HepG2 (cell line): Measurements from ENCODE around the gene TOP3B. TPM values are rescaled to one million over a fixed set of nuclear protein-coding genes. Genes with fewer than 3 reads are reported as not detected.

ENCODE experiments used
- ATAC-seq: fragments of 200-7000 bp; cut with Tn5 transposase; 3 replicates; pipeline ENCODE4 v1.9.1; 2020; ENCODE audit warnings: mild to moderate bottlenecking, moderate library complexity
- BruUV-seq: library from RNA; stranded (reverse); fragments of 400-500 nt; replicated peaks from 2 replicates; lab custom pipeline; 2021; lab: Mats Ljungman, UMichigan
- CTCF ChIA-PET: fragments of 300-600 bp; formaldehyde crosslinking; extraction: SDS; loops from one replicate; lab custom pipeline; 2021; ENCODE audit warnings: low total read pairs, inconsistent platforms, low intra/inter-chr PET ratio; lab: Yijun Ruan, JAX
- POLR2A ChIA-PET: fragments of 350-600 bp; sonication (Branson Sonifier 250); formaldehyde crosslinking; loops from one replicate; lab custom pipeline; 2020; ENCODE audit warnings: antibody characterized with exemption, inconsistent platforms; lab: Yijun Ruan, JAX
- DNase-seq: peaks from one replicate; pipeline ENCODE4 v3.0.0-alpha.2; 2015; ENCODE audit warnings: low spot score
- FAIRE-seq: peaks from 3 replicates; lab custom pipeline; 2011; peaks lifted over from hg19 to GRCh38; lab: Jason Lieb, UNC
- H2AFZ ChIP-seq: one replicate; pipeline ENCODE4 v1.6.1; 2011; ENCODE audit warnings: low read length, inconsistent platforms
- H3K27ac ChIP-seq: fragments of 300-600 bp; 3 replicates; pipeline ENCODE4 v1.8.0; 2011; ENCODE audit warnings: mixed run types, mild to moderate bottlenecking, mixed read lengths, low read length, inconsistent platforms; ENCODE audit not compliant: insufficient read depth; ENCODE audit errors: extremely low read length
- H3K27me3 ChIP-seq, 2 experiments: fragments of 200-600 bp in 1 of 2; 2 replicates in 1 of 2; 3 replicates in 1 of 2; pipeline versions ENCODE4 v1.6.0 to v1.8.0; 2011; ENCODE audit warnings: low read length in 2 of 2, mild to moderate bottlenecking in 2 of 2, moderate library complexity in 2 of 2, inconsistent platforms in 1 of 2; ENCODE audit not compliant: insufficient read depth in 2 of 2, control insufficient read depth in 1 of 2
- H3K36me3 ChIP-seq, 2 experiments: fragments of 200-600 bp in 1 of 2; replicated peaks in 1 of 2; 2 replicates in 1 of 2; 3 replicates in 1 of 2; pipeline versions ENCODE4 v1.5.1 to v1.8.0; 2011; ENCODE audit warnings: low read length in 2 of 2, inconsistent platforms in 1 of 2; ENCODE audit not compliant: insufficient read depth in 2 of 2, control insufficient read depth in 1 of 2
- H3K4me1 ChIP-seq: 2 replicates; pipeline ENCODE4 v1.5.1; 2012; ENCODE audit warnings: low read length, inconsistent platforms; ENCODE audit not compliant: insufficient read depth
- H3K4me2 ChIP-seq: 2 replicates; pipeline ENCODE4 v1.6.0; 2011; ENCODE audit warnings: low read depth, low read length, inconsistent platforms
- H3K4me3 ChIP-seq, 3 experiments: fragments of 200-600 bp in 1 of 3; sonication (generic), shearing (Covaris generic) in 1 of 3; replicated peaks in 1 of 3; 2 replicates each; pipeline ENCODE4 v1.5.1; 2011 to 2016; ENCODE audit warnings: low read length in 3 of 3, inconsistent platforms in 2 of 3, low read depth in 2 of 3, mild to moderate bottlenecking in 2 of 3, control low read depth in 1 of 3, mixed read lengths in 1 of 3; ENCODE audit not compliant: insufficient read depth in 1 of 3
- H3K79me2 ChIP-seq: one replicate; pipeline ENCODE4 v1.6.1; 2011; ENCODE audit warnings: low read length, inconsistent platforms; ENCODE audit not compliant: insufficient read depth
- H3K9ac ChIP-seq: 2 replicates; pipeline ENCODE4 v1.6.0; 2011; ENCODE audit warnings: mild to moderate bottlenecking, low read depth, low read length, inconsistent platforms; ENCODE audit not compliant: insufficient read depth
- H3K9me3 ChIP-seq: 2 replicates; pipeline ENCODE4 v1.5.1; 2012; ENCODE audit warnings: mild to moderate bottlenecking, low read length
- H4K20me1 ChIP-seq: 2 replicates; pipeline ENCODE4 v1.6.0; 2011; ENCODE audit warnings: inconsistent platforms, mild to moderate bottlenecking, low read length, moderate library complexity; ENCODE audit not compliant: insufficient read depth
- ARHGAP35 ChIP-seq: sonication (generic); formaldehyde crosslinking; IDR thresholded peaks from 2 replicates; pipeline ENCODE4 v1.9.0; 2022; ENCODE audit warnings: mild to moderate bottlenecking, inconsistent platforms, moderate library complexity, missing genetic modification reagents, borderline replicate concordance
- BRCA1 ChIP-seq: sonication (generic); formaldehyde crosslinking; IDR thresholded peaks from 2 replicates; pipeline ENCODE4 v1.4.0; 2020; ENCODE audit warnings: missing genetic modification reagents
- DDIT3 ChIP-seq: sonication (generic); formaldehyde crosslinking; IDR thresholded peaks from 2 replicates; pipeline ENCODE4 v1.4.0; 2020; ENCODE audit warnings: mild to moderate bottlenecking, missing genetic modification reagents
- JUN ChIP-seq: sonication (generic); formaldehyde crosslinking; IDR thresholded peaks from 2 replicates; pipeline ENCODE4 v1.4.0; 2020; ENCODE audit warnings: mild to moderate bottlenecking, missing genetic modification reagents
- NR2F6 ChIP-seq, 2 experiments: IDR thresholded peaks; 2 replicates each; pipeline ENCODE4 v1.6.1; 2016; ENCODE audit warnings: antibody characterized with exemption in 1 of 2, mild to moderate bottlenecking in 1 of 2
- PTBP1 ChIP-seq: fragments of 200-400 bp; formaldehyde crosslinking; IDR thresholded peaks from 2 replicates; pipeline ENCODE4 v1.6.1; 2018; ENCODE audit warnings: low read length, low read depth; ENCODE audit not compliant: poor library complexity, severe bottlenecking
- SALL2 ChIP-seq: sonication (generic); formaldehyde crosslinking; IDR thresholded peaks from 2 replicates; pipeline ENCODE4 v1.8.1; 2023; ENCODE audit warnings: mild to moderate bottlenecking, missing genetic modification reagents, inconsistent platforms
- SCMH1 ChIP-seq: sonication (generic); formaldehyde crosslinking; IDR thresholded peaks from 2 replicates; pipeline ENCODE4 v1.9.0; 2021; ENCODE audit warnings: missing genetic modification reagents, mild to moderate bottlenecking, borderline replicate concordance
- TEF ChIP-seq: sonication (generic); formaldehyde crosslinking; IDR thresholded peaks from 2 replicates; pipeline ENCODE4 v1.5.0; 2020; ENCODE audit warnings: missing genetic modification reagents
- THYN1 ChIP-seq: sonication (generic); formaldehyde crosslinking; IDR thresholded peaks from 2 replicates; pipeline ENCODE4 v1.8.1; 2023; ENCODE audit warnings: low read depth, mild to moderate bottlenecking, moderate library complexity, missing genetic modification reagents, borderline replicate concordance
- ZHX2 ChIP-seq, 2 experiments: sonication (generic) in 1 of 2; formaldehyde crosslinking in 1 of 2; IDR thresholded peaks; 2 replicates each; pipeline versions ENCODE4 v1.6.1 to v1.9.0; 2014 to 2022; ENCODE audit warnings: antibody characterized with exemption in 1 of 2, borderline replicate concordance in 1 of 2, inconsistent platforms in 1 of 2, low read depth in 1 of 2, missing genetic modification reagents in 1 of 2
- ZKSCAN5 ChIP-seq: sonication (generic); formaldehyde crosslinking; IDR thresholded peaks from 2 replicates; pipeline ENCODE4 v1.5.1; 2020; ENCODE audit warnings: mild to moderate bottlenecking, missing genetic modification reagents
- ZNF17 ChIP-seq: sonication (generic); formaldehyde crosslinking; IDR thresholded peaks from 2 replicates; pipeline ENCODE4 v1.5.0; 2020; ENCODE audit warnings: mild to moderate bottlenecking, missing genetic modification reagents
- ZNF224 ChIP-seq: sonication (generic); formaldehyde crosslinking; IDR thresholded peaks from 2 replicates; pipeline ENCODE4 v1.5.0; 2020; ENCODE audit warnings: mild to moderate bottlenecking, missing genetic modification reagents
- ZNF235 ChIP-seq: sonication (generic); formaldehyde crosslinking; IDR thresholded peaks from 2 replicates; pipeline ENCODE4 v1.8.1; 2023; ENCODE audit warnings: mild to moderate bottlenecking, missing genetic modification reagents, borderline replicate concordance
- ZNF569 ChIP-seq: sonication (generic); formaldehyde crosslinking; IDR thresholded peaks from 2 replicates; pipeline ENCODE4 v1.5.0; 2020; ENCODE audit warnings: mild to moderate bottlenecking, missing genetic modification reagents, moderate library complexity, borderline replicate concordance
- ZNF644 ChIP-seq: IDR thresholded peaks from 2 replicates; pipeline ENCODE4 v1.6.1; 2016; ENCODE audit warnings: low read depth
- ZNF839 ChIP-seq: sonication (generic); formaldehyde crosslinking; IDR thresholded peaks from 2 replicates; pipeline ENCODE4 v1.4.0; 2020; ENCODE audit warnings: missing genetic modification reagents, mild to moderate bottlenecking, borderline replicate concordance
- WGBS: methylation state at CpG from one replicate; pipeline ENCODE4 v1.1.6; 2017; ENCODE audit warnings: low lambda C conversion rate; 5-methylcytosine and 5-hydroxymethylcytosine counted together
- in situ Hi-C: cut with HindIII; loops from 2 replicates; pipeline ENCODE4 v1.10.0; 2017; ENCODE audit warnings: low pct_unique_long_range_greater_than_20kb; ENCODE audit not compliant: extremely low pct_ligation_motif_present
- intact Hi-C: fragments of 100-400 bp; cut with micrococcal nuclease; formaldehyde crosslinking; loops from one replicate; pipeline ENCODE4 v1.10.0; 2022; ENCODE audit not compliant: unreplicated experiment
- polyA plus RNA-seq, 8 experiments: library from polyadenylated mRNA; depleted of rRNA in 3 of 8; stranded (reverse) in 7 of 8; unstranded in 1 of 8; fragments of >200 nt; fragmentation: Illumina TruSeq in 4 of 8; extraction: Trizol in 4 of 8; gene quantifications; 2 replicates each; pipeline versions ENCODE4 v1.2.1 to v1.2.3, GENCODE V29; 2011 to 2016; ENCODE audit warnings: low read depth in 4 of 8, missing spikeins in 1 of 8, mixed read lengths in 1 of 8; ENCODE audit not compliant: insufficient read depth in 1 of 8
- total RNA-seq, 5 experiments: library from RNA; depleted of rRNA; stranded (reverse); fragments of >200 nt; fragmentation: Illumina TruSeq; extraction: Trizol; gene quantifications; 2 replicates each; pipeline ENCODE4 v1.2.3, GENCODE V29; 2016; ENCODE audit warnings: low read depth in 1 of 5

TOP3B gene
- total and polyA plus RNA-seq, 2 of the 13 experiments (the other 11 are each of a cell fraction or from before 2014, with no cell fraction given), result 28.5 to 29.7 TPM

- H3K4me2 ChIP-seq, result no peak overlapping the region
- peaks cover 27 to 79% of the 10 kb centered on the region in 2 experiments for H3K36me3 ChIP-seq
- H2AFZ ChIP-seq, result no peak overlapping the region
- no peaks in the 10 kb centered on the region for H3K9me3 ChIP-seq
- in situ Hi-C loops, result no loop called here
- ChIA-PET CTCF (no interaction called here), POLR2A (interaction anchor here (1.6 kb wide), 1 partner anchor 10 kb away, joined by 7 read pairs; the partner anchor contains the start of gene TOP3B)
- WGBS, result 70% methylated on average over 6 of the region's 7 CpGs
- H3K27ac ChIP-seq, result no peak overlapping the region
- no peaks in the 10 kb centered on the region for H3K79me2 ChIP-seq
- no peaks in the 10 kb centered on the region for H4K20me1 ChIP-seq
- FAIRE-seq (no peak), ATAC-seq (peak; percentile 83), DNase-seq (peak; percentile 22)
- BruUV-seq, result no TSS peak
- H3K9ac ChIP-seq, result no peak overlapping the region
- H3K4me1 ChIP-seq, result no peaks in the 10 kb centered on the region
- H3K4me3 ChIP-seq, result no peak overlapping the region
- intact Hi-C loops, result no loop called here
- H3K27me3 ChIP-seq, result no peaks in the 10 kb centered on the region
- TF ChIP-seq PTBP1, result no peak
- no peak for TF ChIP-seq BRCA1 (CRISPR knock-in tag)
- TF ChIP-seq ZNF235 (CRISPR knock-in tag), result no peak
- TF ChIP-seq DDIT3 (CRISPR knock-in tag), result no peak
- TF ChIP-seq THYN1, result no peak
- no peak for TF ChIP-seq SALL2 (CRISPR knock-in tag)
- no peak for TF ChIP-seq SCMH1 (CRISPR knock-in tag)
- TF ChIP-seq ZNF839 (CRISPR knock-in tag), result no peak
- TF ChIP-seq ZNF569, result no peak
- no peak for TF ChIP-seq ZNF644 (CRISPR knock-in tag)
- no peak for TF ChIP-seq ZNF224
- no peak for TF ChIP-seq TEF (CRISPR knock-in tag)
- TF ChIP-seq ZHX2 (IDR thresholded peaks at IDR 0.05; ENCODE audit: low read depth), result no peak
- no peak for TF ChIP-seq ZHX2 (CRISPR knock-in tag; IDR thresholded peaks at IDR 0.05; ENCODE audit: borderline replicate concordance)
- TF ChIP-seq JUN, result no peak
- TF ChIP-seq ZNF17 (CRISPR knock-in tag), result no peak
- no peak for TF ChIP-seq ARHGAP35
- no peak for TF ChIP-seq ZKSCAN5
- no peak for TF ChIP-seq NR2F6 (IDR thresholded peaks at IDR 0.05)
- TF ChIP-seq NR2F6 (CRISPR knock-in tag; IDR thresholded peaks at IDR 0.05), result no peak
Observed at GRCh38 chr22:21972293-21972779, 10.3 kb downstream of the TOP3B start.
